ENCODE measurements around the gene TRAPPC12. TPM values are rescaled to one million over a fixed set of nuclear protein-coding genes. Genes with fewer than 3 reads are reported as not detected.
A peak's percentile ranks its signal among the peaks of the same experiment; 100 is the strongest.

The TRAPPC12 gene
- total RNA-seq, 3 donors from 2014 or later = 52.5 to 89.6 (median 69.2) TPM

DNA sequence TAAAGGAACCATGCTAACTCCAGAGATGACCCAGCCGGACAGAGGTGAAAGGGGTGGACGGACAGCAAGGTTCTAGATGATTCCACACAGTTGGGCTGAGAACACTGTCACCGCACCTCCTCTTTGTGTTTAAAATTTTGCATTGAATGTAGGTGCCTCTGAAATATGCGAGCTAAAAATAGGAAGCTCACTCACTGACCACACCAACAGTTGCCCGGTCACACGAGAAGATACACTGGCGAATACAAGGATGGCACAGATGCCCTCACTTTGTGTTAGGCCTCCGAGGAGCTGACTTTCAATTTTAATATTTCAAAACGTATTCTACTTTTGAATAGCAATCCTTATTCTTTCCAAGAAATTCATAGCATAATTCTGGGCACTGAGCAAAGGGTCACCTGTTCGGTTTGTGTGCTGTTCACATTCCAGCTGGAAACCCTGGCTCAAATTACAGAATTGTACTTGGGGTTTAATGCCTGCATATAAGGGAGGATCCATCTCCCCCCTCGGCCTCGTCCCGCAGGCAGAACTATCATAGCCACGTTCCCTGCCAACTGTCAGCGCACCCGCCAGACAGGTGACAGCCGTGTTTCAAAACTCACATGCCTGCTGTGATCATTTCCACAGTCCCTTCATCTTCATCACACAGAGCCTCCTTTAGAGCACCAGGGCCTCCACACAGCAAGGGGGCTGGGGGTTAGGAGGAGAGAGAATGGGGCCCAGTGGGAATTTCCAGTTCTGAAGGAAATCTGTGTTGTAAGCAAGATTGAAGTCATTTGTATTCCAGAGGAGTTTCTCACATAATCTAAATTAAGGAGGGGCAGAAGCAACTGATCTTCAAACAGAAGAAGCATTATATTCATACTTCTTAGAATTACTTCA is 91.6 kb downstream of the TRAPPC12 start:
- Histone ChIP-seq H3K4me1 (peaks cover 0 to 21% of the 10 kb centered on the region in 2 donors), H3K4me3 (no peak overlapping the region), H3K27me3 (no peaks in the 10 kb centered on the region)

DNA sequence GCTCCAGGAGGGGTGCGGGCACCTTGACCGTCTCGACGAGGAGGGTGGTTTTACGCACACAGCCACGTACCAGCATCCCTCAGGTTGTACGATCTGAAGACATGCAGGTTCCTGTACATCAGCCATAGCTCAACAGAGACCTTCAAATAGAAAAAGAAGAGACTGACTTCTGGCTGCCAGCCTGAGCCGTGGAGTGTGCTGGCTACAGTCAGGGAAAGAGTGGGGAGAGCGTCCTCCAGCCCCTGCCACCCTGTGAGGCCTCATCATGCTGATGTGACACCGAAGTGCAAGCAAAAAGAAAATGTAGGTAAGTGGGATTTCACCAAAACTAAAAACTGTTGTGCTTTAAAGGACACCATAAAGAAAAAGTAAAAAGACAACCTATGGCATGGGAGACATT is 92.8 kb downstream of the TRAPPC12 start:
- Histone ChIP-seq H3K36me3 (no peaks in the 10 kb centered on the region), H3K4me1 (peaks cover 0 to 21% of the 10 kb centered on the region in 2 donors), H3K4me3 (no peak overlapping the region), H3K27me3 (no peaks in the 10 kb centered on the region), H3K27ac (peak overlapping the region in 1 of 2 donors; percentile 88), H3K9me3 (no peaks in the 10 kb centered on the region)
- DNase-seq (ENCODE audit: low spot score in 2 of 2) = no peak
- TF ChIP-seq POLR2A (IDR thresholded peaks at IDR 0.05) = no peak
- no peak for TF ChIP-seq POLR2AphosphoS5 (IDR thresholded peaks at IDR 0.05)
- TF ChIP-seq, protein P1, sequence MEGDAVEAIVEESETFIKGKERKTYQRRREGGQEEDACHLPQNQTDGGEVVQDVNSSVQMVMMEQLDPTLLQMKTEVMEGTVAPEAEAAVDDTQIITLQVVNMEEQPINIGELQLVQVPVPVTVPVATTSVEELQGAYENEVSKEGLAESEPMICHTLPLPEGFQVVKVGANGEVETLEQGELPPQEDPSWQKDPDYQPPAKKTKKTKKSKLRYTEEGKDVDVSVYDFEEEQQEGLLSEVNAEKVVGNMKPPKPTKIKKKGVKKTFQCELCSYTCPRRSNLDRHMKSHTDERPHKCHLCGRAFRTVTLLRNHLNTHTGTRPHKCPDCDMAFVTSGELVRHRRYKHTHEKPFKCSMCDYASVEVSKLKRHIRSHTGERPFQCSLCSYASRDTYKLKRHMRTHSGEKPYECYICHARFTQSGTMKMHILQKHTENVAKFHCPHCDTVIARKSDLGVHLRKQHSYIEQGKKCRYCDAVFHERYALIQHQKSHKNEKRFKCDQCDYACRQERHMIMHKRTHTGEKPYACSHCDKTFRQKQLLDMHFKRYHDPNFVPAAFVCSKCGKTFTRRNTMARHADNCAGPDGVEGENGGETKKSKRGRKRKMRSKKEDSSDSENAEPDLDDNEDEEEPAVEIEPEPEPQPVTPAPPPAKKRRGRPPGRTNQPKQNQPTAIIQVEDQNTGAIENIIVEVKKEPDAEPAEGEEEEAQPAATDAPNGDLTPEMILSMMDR (IDR thresholded peaks at IDR 0.05) = no peak
- intact Hi-C loops (cut with DNase I; ENCODE audit: low total_unique reads) = no loop called here

More for the DNA sequence above, 91.6 kb downstream of the TRAPPC12 start:
- peak overlapping the region; percentile 88 to 92 for H3K27ac ChIP-seq
- no peaks in the 10 kb centered on the region for H3K9me3 ChIP-seq
- intact Hi-C loops (cut with DNase I; ENCODE audit: low total_unique reads) = no loop called here
- no peaks in the 10 kb centered on the region for H3K36me3 ChIP-seq
- no peak for TF ChIP-seq POLR2AphosphoS5 (IDR thresholded peaks at IDR 0.05)
- TF ChIP-seq, protein P1 (IDR thresholded peaks at IDR 0.05) = no peak
- TF ChIP-seq POLR2A (IDR thresholded peaks at IDR 0.05) = no peak
- DNase-seq (ENCODE audit: low spot score in 2 of 2) = no peak

DNA sequence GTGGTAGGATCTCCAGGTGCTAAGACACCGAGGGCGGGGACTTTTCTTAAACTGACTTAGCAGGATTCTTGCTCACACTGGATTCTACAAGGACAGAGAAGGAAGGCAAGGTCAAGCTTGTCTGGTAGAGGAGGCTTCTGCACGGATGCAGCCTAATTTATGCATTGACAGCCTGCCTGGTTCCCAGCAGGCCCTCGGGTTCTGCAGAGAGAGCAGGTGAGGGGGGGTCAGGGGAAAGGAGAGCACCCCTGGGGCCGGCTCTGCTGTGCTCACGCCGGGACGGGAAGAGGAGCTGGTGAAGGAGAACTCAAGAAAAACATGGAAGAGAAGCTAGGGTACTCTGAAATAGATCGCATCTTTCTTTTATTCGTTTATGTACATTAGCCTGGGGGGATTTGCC is 93.5 kb downstream of the TRAPPC12 start:
- Histone ChIP-seq H3K4me3 (no peak overlapping the region), H3K4me1 (peaks cover 0 to 21% of the 10 kb centered on the region in 2 donors), H3K9me3 (no peaks in the 10 kb centered on the region), H3K36me3 (no peaks in the 10 kb centered on the region), H3K27me3 (no peaks in the 10 kb centered on the region), H3K27ac (no peak overlapping the region)
- TF ChIP-seq POLR2A (IDR thresholded peaks at IDR 0.05) (no peak), POLR2AphosphoS5 (IDR thresholded peaks at IDR 0.05) (no peak)
- TF ChIP-seq, protein P1 (IDR thresholded peaks at IDR 0.05) = no peak
- intact Hi-C loops (cut with DNase I; ENCODE audit: low total_unique reads) = no loop called here
- no peak for DNase-seq (ENCODE audit: low spot score in 2 of 2)

DNA sequence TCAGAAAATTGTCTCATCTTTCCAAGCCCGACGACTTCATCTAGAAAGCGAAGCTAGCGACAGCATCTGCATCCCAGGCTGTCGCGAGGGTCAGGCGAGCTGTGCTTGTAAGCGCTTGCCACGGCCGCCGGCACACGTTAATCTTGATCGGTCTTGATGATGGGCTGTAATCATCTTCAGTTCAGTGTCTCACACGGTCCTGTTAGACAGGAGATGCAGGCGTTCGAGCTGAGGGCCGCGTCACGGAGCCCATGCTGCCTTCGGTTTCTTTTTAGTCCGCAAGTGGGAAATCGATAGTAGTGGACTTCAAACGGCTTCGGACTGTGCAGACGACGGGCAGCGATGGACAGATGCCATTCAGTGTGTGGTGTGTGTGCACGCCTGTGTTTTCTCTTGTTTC is 96.3 kb downstream of the TRAPPC12 start:
- H3K4me3 ChIP-seq = no peak overlapping the region
- no peaks in the 10 kb centered on the region for H3K27me3 ChIP-seq
- H3K9me3 ChIP-seq = no peaks in the 10 kb centered on the region
- H3K36me3 ChIP-seq = no peaks in the 10 kb centered on the region
- H3K27ac ChIP-seq = no peak overlapping the region
- no peak for DNase-seq (ENCODE audit: low spot score in 2 of 2)
- no peak for TF ChIP-seq POLR2AphosphoS5 (IDR thresholded peaks at IDR 0.05)
- no peak for TF ChIP-seq POLR2A (IDR thresholded peaks at IDR 0.05)
- TF ChIP-seq, protein P1 (IDR thresholded peaks at IDR 0.05) = no peak
- intact Hi-C loops (cut with DNase I; ENCODE audit: low total_unique reads) = loop anchor here (5.0 kb wide), 1 partner anchor 463 kb away; no protein-coding TSS in a partner anchor
- peaks cover 0 to 10% of the 10 kb centered on the region in 2 donors for H3K4me1 ChIP-seq

DNA sequence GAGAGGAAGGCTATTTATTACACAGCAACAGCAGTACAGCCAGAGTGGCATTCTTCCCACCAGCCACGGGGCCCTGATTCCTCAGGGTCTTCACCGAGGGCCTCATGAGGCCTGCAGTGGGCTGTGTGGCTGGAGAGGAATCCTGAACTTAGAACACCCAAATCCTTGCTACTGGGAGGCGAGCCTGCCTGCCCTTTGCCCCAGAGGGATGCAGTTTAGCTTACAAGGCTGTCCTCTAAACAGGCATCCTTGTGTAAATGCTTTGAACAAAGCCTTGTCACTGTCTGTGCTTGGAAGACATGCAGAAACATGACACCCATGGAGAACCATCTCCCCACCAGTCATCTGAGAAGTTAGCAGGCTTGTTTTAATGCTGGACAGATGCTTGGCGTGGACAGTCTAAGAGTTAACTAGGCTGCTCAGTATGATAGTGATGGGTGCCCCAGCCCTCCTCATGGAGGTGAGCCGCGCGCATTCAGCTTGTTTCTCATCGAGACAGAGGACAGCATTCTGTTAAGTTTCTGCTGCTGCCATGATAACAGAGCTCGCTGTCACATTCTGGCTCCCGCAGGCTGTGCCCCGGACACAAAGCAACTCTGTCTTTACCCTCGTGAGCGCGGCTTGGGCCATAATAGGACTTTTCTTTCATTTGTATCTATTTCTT is 97.0 kb downstream of the TRAPPC12 start:
- intact Hi-C loops (cut with DNase I; ENCODE audit: low total_unique reads) = loop anchor here (5.0 kb wide), 1 partner anchor 464 kb away; no protein-coding TSS in a partner anchor
- no peak for DNase-seq (ENCODE audit: low spot score in 2 of 2)
- TF ChIP-seq POLR2AphosphoS5 (IDR thresholded peaks at IDR 0.05) (no peak), POLR2A (IDR thresholded peaks at IDR 0.05) (no peak)
- TF ChIP-seq, protein P1 (IDR thresholded peaks at IDR 0.05) = no peak
- H3K36me3 ChIP-seq = no peaks in the 10 kb centered on the region
- no peak overlapping the region for H3K27ac ChIP-seq
- H3K4me1 ChIP-seq = peaks cover 0 to 3% of the 10 kb centered on the region in 2 donors
- H3K4me3 ChIP-seq = no peak overlapping the region
- no peaks in the 10 kb centered on the region for H3K27me3 ChIP-seq
- no peaks in the 10 kb centered on the region for H3K9me3 ChIP-seq
